Caco-2 (cell line): ENCODE measurements around the gene DCAF8. TPM values are rescaled to one million over a fixed set of nuclear protein-coding genes. Genes with fewer than 3 reads are reported as not detected.

Source experiments
- BruUV-seq: library from RNA; stranded (reverse); fragments of 400-500 nt; replicated peaks from 2 replicates; lab custom pipeline; 2021; lab: Mats Ljungman, UMichigan
- CTCF ChIA-PET: fragments of 300-600 bp; sonication (Branson Sonifier 250); formaldehyde crosslinking; loops from one replicate; lab custom pipeline; 2022; ENCODE audit warnings: antibody characterized with exemption; lab: Charles Lee
- POLR2A ChIA-PET: fragments of 300-600 bp; sonication (Branson Sonifier 250); formaldehyde crosslinking; loops from one replicate; lab custom pipeline; 2022; ENCODE audit warnings: antibody characterized with exemption; lab: Charles Lee
- DNase-seq, 2 experiments: peaks; one replicate each; pipeline versions ENCODE4 v3.0.0 to v3.0.0-alpha.2; 2020 to 2022
- H3K27me3 ChIP-seq: replicated peaks from 2 replicates; pipeline ENCODE4 v1.6.0; 2011; ENCODE audit warnings: low read length; ENCODE audit not compliant: control insufficient read depth, insufficient read depth
- H3K36me3 ChIP-seq: 2 replicates; pipeline ENCODE4 v1.5.1; 2011; ENCODE audit warnings: low read length; ENCODE audit not compliant: control insufficient read depth, insufficient read depth
- H3K4me1 ChIP-seq: fragments of 250-450 bp; sonication (Bioruptor Pico); 2 replicates; pipeline ENCODE4 v1.5.1; 2020; ENCODE audit warnings: mild to moderate bottlenecking
- H3K4me3 ChIP-seq: 2 replicates; pipeline ENCODE4 v1.5.1; 2011; ENCODE audit warnings: low read depth, mild to moderate bottlenecking, control low read depth, low read length
- H3K9me3 ChIP-seq: fragments of 250-450 bp; sonication (Bioruptor Pico); 2 replicates; pipeline ENCODE4 v1.5.1; 2020; ENCODE audit warnings: mild to moderate bottlenecking, moderate library complexity
- H3K27ac Mint-ChIP-seq: one replicate; pipeline ENCODE4 v1.8.0; 2022; ENCODE audit warnings: mixed read lengths; ENCODE audit not compliant: unreplicated experiment
- H3K27me3 Mint-ChIP-seq: one replicate; pipeline ENCODE4 v1.8.0; 2022; ENCODE audit warnings: mixed read lengths; ENCODE audit not compliant: insufficient read depth, unreplicated experiment
- H3K36me3 Mint-ChIP-seq: one replicate; pipeline ENCODE4 v1.8.0; 2022; ENCODE audit warnings: mild to moderate bottlenecking, mixed read lengths; ENCODE audit not compliant: insufficient read depth, unreplicated experiment
- H3K4me1 Mint-ChIP-seq: one replicate; pipeline ENCODE4 v1.8.0; 2022; ENCODE audit warnings: low read depth, mixed read lengths; ENCODE audit not compliant: unreplicated experiment
- H3K4me3 Mint-ChIP-seq: one replicate; pipeline ENCODE4 v1.8.0; 2022; ENCODE audit warnings: mild to moderate bottlenecking, moderate library complexity, mixed read lengths; ENCODE audit not compliant: unreplicated experiment
- H3K9me3 Mint-ChIP-seq: one replicate; pipeline ENCODE4 v1.8.0; 2022; ENCODE audit warnings: mixed read lengths; ENCODE audit not compliant: unreplicated experiment
- CTCF ChIP-seq, 2 experiments: fragments of 200-600 bp in 1 of 2; IDR thresholded peaks; 1 replicate in 1 of 2; 2 replicates in 1 of 2; pipeline versions ENCODE4 v1.5.1 to v1.8.0; 2011 to 2022; ENCODE audit warnings: antibody characterized with exemption in 1 of 2, control low read depth in 1 of 2, inconsistent platforms in 1 of 2, low read depth in 1 of 2, low read length in 1 of 2, mild to moderate bottlenecking in 1 of 2, moderate library complexity in 1 of 2; ENCODE audit not compliant: insufficient read depth in 1 of 2, severe bottlenecking in 1 of 2, unreplicated experiment in 1 of 2
- intact Hi-C: fragments of 100-400 bp; cut with micrococcal nuclease; formaldehyde crosslinking; loops from one replicate; pipeline ENCODE4 v1.10.0; 2022; ENCODE audit not compliant: unreplicated experiment
- total RNA-seq: library from RNA; stranded (reverse); gene quantifications from 2 replicates; pipeline ENCODE4 v1.2.3, GENCODE V29; 2022

Gene DCAF8
- total RNA-seq, 1 experiment from 2014 or later = 112 TPM

GRCh38 chr1:160206421-160207117 lies 55.8 kb downstream of the DCAF8 start:
- peaks cover 10% of the 10 kb centered on the region for H3K4me1 ChIP-seq
- no peaks in the 10 kb centered on the region for H3K27me3 ChIP-seq

GRCh38 chr1:160206036-160206389 lies 56.3 kb downstream of the DCAF8 start:
- BruUV-seq = TSS peak; percentile 31
- TF ChIP-seq CTCF (IDR thresholded peaks at IDR 0.05; ENCODE audit: insufficient read depth in 1 of 2, low read depth in 1 of 2, low read length in 1 of 2, severe bottlenecking in 1 of 2, unreplicated experiment in 1 of 2) = no peak
- CTCF ChIA-PET = interaction anchor here (1.1 to 2.5 kb wide), 3 partner anchors 13 to 55 kb away, joined by 4 to 11 read pairs (median 5); no protein-coding TSS in a partner anchor
- H3K9me3 Mint-ChIP-seq = no peaks in the 10 kb centered on the region
- Histone ChIP-seq H3K9me3 (no peaks in the 10 kb centered on the region), H3K4me1 (peaks cover 10% of the 10 kb centered on the region), H3K36me3 (peaks cover 2% of the 10 kb centered on the region; the same call in 1 of the 2 replicates), H3K4me3 (peak overlapping the region; percentile 97), H3K27me3 (no peaks in the 10 kb centered on the region)
- POLR2A ChIA-PET = interaction anchor here (0.6 kb wide), 1 partner anchor 64 kb away, joined by 3 read pairs; no protein-coding TSS in a partner anchor
- no peak overlapping the region for H3K27ac Mint-ChIP-seq
- peak overlapping the region; percentile 81 for H3K4me3 Mint-ChIP-seq
- intact Hi-C loops = no loop called here
- no peak for DNase-seq
- peaks cover 18% of the 10 kb centered on the region for H3K4me1 Mint-ChIP-seq
- H3K36me3 Mint-ChIP-seq = peaks cover 22% of the 10 kb centered on the region
- H3K27me3 Mint-ChIP-seq = no peaks in the 10 kb centered on the region

More at GRCh38 chr1:160206421-160207117, 55.8 kb downstream of the DCAF8 start:
- CTCF ChIA-PET = interaction anchor here (1.1 to 1.4 kb wide), 2 partner anchors 13 to 54 kb away, joined by 4 to 5 read pairs; no protein-coding TSS in a partner anchor
- POLR2A ChIA-PET = interaction anchor here (0.6 kb wide), 1 partner anchor 64 kb away, joined by 3 read pairs; no protein-coding TSS in a partner anchor
- intact Hi-C loops = no loop called here
- Mint-ChIP-seq H3K9me3 (no peaks in the 10 kb centered on the region), H3K27ac (no peak overlapping the region), H3K27me3 (no peaks in the 10 kb centered on the region), H3K4me1 (peaks cover 18% of the 10 kb centered on the region), H3K36me3 (peaks cover 22% of the 10 kb centered on the region), H3K4me3 (peak overlapping the region; percentile 81)
- no peaks in the 10 kb centered on the region for H3K9me3 ChIP-seq
- no peak for TF ChIP-seq CTCF (IDR thresholded peaks at IDR 0.05; ENCODE audit: insufficient read depth in 1 of 2, low read depth in 1 of 2, low read length in 1 of 2, severe bottlenecking in 1 of 2, unreplicated experiment in 1 of 2)
- H3K36me3 ChIP-seq = peaks cover 2% of the 10 kb centered on the region; the same call in 1 of the 2 replicates
- BruUV-seq = no TSS peak
- no peak for DNase-seq
- H3K4me3 ChIP-seq = no peak overlapping the region; the same call in 1 of the 2 replicates

GRCh38 chr1:160205242-160206035 lies 56.9 kb downstream of the DCAF8 start, which contains the start of gene PEA15:
TSS of gene PEA15 (plus strand) at chr1:160205384. CDS start at chr1:160211545, 6,161 bp downstream.
- peaks cover 2% of the 10 kb centered on the region; the same call in 1 of the 2 replicates for H3K36me3 ChIP-seq
- BruUV-seq = no TSS peak
- H3K4me1 ChIP-seq = peaks cover 10% of the 10 kb centered on the region
- no peaks in the 10 kb centered on the region for H3K27me3 ChIP-seq
- Mint-ChIP-seq H3K9me3 (no peaks in the 10 kb centered on the region), H3K27me3 (no peaks in the 10 kb centered on the region), H3K4me3 (peak within 1 kb of the TSS; percentile 81), H3K36me3 (peaks cover 22% of the 10 kb centered on the region), H3K27ac (peak within 1 kb of the TSS; percentile 71), H3K4me1 (peaks cover 18% of the 10 kb centered on the region)
- intact Hi-C loops = no loop called here
- peak; percentile 67 to 82 for DNase-seq
- H3K9me3 ChIP-seq = no peaks in the 10 kb centered on the region
- TF ChIP-seq CTCF (IDR thresholded peaks at IDR 0.05; ENCODE audit: insufficient read depth in 1 of 2, low read depth in 1 of 2, low read length in 1 of 2, severe bottlenecking in 1 of 2, unreplicated experiment in 1 of 2) = no peak
- CTCF ChIA-PET = interaction anchor here (1.1 to 2.5 kb wide), 3 partner anchors 12 to 55 kb away, joined by 4 to 11 read pairs (median 5); no protein-coding TSS in a partner anchor
- POLR2A ChIA-PET = interaction anchor here (0.6 kb wide), 1 partner anchor 65 kb away, joined by 3 read pairs; no protein-coding TSS in a partner anchor
- peak within 1 kb of the TSS; percentile 97 for H3K4me3 ChIP-seq
